ENCODE results near the gene NECTIN4. TPM values are rescaled to one million over a fixed set of nuclear protein-coding genes. Genes with fewer than 3 reads are reported as not detected.
"Not testable (repeated sequence)": the region's sequence is repeated elsewhere in the genome, so short reads cannot be mapped to it uniquely, and the experiment has no call there.

Gene NECTIN4
- total RNA-seq, 4 donors from 2014 or later, result not detected

DNA sequence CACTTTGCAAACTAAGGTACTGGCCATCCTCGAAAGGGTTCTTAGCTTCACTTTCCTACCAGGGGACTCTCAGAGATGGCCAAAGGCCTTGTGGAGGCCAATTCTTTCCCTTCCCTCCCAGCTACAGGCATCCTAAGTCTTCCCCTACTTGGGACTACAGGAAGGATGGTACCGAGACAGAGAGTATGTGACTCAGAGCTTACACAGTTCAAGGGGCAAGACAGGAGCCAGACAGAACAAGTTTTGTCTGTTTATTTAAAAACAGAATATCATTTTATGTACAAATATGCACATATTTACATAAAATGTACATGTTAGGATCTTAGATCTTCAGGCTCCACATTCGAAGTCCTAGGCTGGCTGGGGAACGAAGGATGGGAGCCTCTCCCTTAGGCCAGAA, 18.6 kb downstream of the NECTIN4 start:
- H3K27ac ChIP-seq, result no peak overlapping the region
- H3K27me3 ChIP-seq, result no peaks in the 10 kb centered on the region
- no peaks in the 10 kb centered on the region for H3K9me3 ChIP-seq
- 85 to 89% methylated on average over 4 of the region's 4 CpGs for WGBS, 2 donors
- H3K36me3 ChIP-seq, result no peaks in the 10 kb centered on the region
- no peak overlapping the region for H3K4me3 ChIP-seq
- peaks cover 0 to 4% (median 0%) of the 10 kb centered on the region in 4 donors for H3K4me1 ChIP-seq
- TF ChIP-seq, protein P1, sequence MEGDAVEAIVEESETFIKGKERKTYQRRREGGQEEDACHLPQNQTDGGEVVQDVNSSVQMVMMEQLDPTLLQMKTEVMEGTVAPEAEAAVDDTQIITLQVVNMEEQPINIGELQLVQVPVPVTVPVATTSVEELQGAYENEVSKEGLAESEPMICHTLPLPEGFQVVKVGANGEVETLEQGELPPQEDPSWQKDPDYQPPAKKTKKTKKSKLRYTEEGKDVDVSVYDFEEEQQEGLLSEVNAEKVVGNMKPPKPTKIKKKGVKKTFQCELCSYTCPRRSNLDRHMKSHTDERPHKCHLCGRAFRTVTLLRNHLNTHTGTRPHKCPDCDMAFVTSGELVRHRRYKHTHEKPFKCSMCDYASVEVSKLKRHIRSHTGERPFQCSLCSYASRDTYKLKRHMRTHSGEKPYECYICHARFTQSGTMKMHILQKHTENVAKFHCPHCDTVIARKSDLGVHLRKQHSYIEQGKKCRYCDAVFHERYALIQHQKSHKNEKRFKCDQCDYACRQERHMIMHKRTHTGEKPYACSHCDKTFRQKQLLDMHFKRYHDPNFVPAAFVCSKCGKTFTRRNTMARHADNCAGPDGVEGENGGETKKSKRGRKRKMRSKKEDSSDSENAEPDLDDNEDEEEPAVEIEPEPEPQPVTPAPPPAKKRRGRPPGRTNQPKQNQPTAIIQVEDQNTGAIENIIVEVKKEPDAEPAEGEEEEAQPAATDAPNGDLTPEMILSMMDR (IDR thresholded peaks at IDR 0.05), result no peak
- TF ChIP-seq EP300 (IDR thresholded peaks at IDR 0.05), result no peak
- TF ChIP-seq POLR2A (IDR thresholded peaks at IDR 0.05), result no peak
- DNase-seq (ENCODE audit: low spot score in 2 of 2), result no peak

DNA sequence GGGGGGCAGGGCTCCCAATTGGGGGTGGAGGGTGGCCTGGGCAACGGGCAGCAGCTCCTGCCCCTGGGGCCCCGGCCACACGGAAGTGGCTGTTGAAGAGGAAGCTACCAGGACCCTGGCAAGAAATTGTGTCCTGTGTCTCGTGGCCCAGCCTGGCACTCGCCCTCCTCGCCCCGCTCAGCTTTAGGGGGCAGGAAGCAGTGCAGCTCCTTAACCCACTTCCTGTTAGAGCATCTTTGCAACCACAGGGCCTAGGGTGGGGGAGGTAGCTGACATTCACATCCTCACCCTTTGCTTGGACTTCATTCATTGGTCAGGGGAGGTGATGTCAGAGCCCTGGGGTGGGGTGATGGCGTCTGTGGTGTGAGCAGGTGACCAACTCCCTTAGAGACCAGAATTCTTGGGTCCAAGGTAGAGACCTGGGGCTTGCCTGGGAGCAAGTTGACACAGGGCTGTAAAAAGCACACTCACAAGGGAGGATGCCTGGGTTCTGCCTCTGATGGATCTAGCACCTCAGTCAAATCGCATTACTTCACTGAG, 19.6 kb downstream of the NECTIN4 start, which contains the start of gene ARHGAP30:
ARHGAP30 (minus strand) TSS at position 161 of the 540 bp plus-strand sequence. CDS start 267 bp downstream, outside the sequence.
- Histone ChIP-seq H3K4me1 (peaks cover 0 to 4% (median 0%) of the 10 kb centered on the region in 4 donors), H3K4me3 (peak within 1 kb of the TSS; percentile 2 to 63 (median 35)), H3K36me3 (no peaks in the 10 kb centered on the region), H3K27me3 (peaks cover 0 to 5% of the 10 kb centered on the region in 2 donors), H3K27ac (peak within 1 kb of the TSS in 2 of 4 donors; percentile 16 to 89), H3K9me3 (no peaks in the 10 kb centered on the region)
- DNase-seq (ENCODE audit: low spot score in 2 of 2), result peak; percentile 16 to 26
- TF ChIP-seq POLR2A (IDR thresholded peaks at IDR 0.05), result peak in 1 of 2 donors; percentile 32
- TF ChIP-seq, protein P1 (IDR thresholded peaks at IDR 0.05), result no peak
- peak in 1 of 2 donors; percentile 38 for TF ChIP-seq EP300 (IDR thresholded peaks at IDR 0.05)
- 67 to 74% methylated on average over 9 of the region's 9 CpGs for WGBS, 2 donors

DNA sequence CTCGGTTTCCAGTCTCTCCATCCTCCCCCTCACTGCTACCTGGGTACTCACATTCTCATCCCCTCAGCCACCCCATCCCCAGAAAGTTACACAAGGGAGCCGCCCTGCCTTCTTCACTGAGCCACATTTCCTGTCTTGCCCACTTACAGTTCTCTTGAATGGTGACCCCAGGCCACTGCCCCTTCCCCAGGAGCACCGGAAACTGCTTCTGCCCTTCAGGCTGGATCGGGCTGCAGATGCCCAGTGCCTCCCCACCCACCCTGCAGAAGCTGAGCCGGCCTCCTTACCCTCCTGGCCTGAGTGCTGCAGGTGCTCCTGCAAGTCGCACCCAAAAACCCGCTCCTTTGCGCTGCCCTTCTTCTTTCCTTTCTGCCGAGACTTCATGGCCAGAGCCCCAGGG, 20.1 kb downstream of the NECTIN4 start:
- no peak for DNase-seq (ENCODE audit: low spot score in 2 of 2)
- Histone ChIP-seq H3K27ac (peak overlapping the region in 2 of 4 donors; percentile 16 to 89), H3K27me3 (peaks cover 0 to 10% of the 10 kb centered on the region in 2 donors), H3K4me3 (peak overlapping the region; percentile 2 to 63 (median 35)), H3K4me1 (peaks cover 0 to 4% (median 0%) of the 10 kb centered on the region in 4 donors), H3K36me3 (no peaks in the 10 kb centered on the region), H3K9me3 (no peaks in the 10 kb centered on the region)
- 77 to 81% methylated on average over 9 of the region's 9 CpGs for WGBS, 2 donors
- no peak for TF ChIP-seq EP300 (IDR thresholded peaks at IDR 0.05)
- TF ChIP-seq, protein P1 (IDR thresholded peaks at IDR 0.05), result no peak
- TF ChIP-seq POLR2A (IDR thresholded peaks at IDR 0.05), result no peak

DNA sequence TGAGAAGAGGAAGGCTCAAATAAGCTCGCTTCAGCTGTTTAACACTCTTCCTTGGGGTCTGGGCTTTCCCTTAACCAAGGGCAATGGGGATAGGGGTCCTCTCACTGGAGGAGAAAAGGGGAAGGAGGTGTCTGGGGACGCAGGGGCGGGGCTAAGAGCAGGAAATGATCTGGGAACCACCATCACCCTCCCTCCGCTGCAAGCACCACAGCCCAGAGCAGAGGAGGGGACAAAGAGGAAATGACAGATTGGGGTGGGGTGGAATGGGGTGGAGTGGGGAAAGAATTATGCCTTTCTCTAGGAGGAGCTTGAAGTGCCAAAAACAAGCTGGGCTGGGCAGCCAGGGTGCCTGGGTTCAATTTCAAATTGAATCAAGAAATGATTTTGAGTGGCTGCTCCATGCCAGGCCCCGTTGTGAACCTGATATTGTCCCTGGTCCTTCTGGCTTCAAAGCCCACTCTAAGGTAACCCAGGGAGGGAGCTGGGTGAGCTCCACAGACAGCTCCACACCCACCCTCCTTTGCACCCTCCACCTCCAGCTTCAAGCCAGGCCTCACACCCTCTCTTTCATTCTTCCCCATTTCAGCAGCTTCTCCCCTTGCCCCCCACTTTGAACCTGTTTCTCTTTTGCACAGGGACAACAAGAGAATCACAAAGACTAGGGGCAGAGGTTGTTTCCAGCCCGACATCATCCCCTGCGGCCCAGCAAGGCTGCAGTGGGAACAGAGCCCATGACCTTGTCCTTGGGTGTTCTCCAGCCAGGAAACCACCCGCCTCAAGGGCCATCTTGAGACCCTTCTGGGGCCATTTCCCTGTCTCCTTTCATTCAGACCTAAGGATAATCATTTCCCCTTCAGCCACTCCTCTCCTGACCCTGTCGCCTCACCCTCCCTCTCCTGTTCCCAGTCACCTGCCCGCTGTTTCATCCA, 20.8 kb downstream of the NECTIN4 start:
- H3K4me1 ChIP-seq, result peaks cover 0 to 4% (median 0%) of the 10 kb centered on the region in 4 donors
- DNase-seq (ENCODE audit: low spot score in 2 of 2), result peak in 1 of 2 donors; percentile 49
- H3K36me3 ChIP-seq, result no peaks in the 10 kb centered on the region
- 65 to 66% methylated on average over 10 of the region's 10 CpGs for WGBS, 2 donors
- peak overlapping the region in 2 of 4 donors; percentile 16 to 89 for H3K27ac ChIP-seq
- TF ChIP-seq POLR2A (IDR thresholded peaks at IDR 0.05), result no peak
- peak in 1 of 2 donors; percentile 18 for TF ChIP-seq EP300 (IDR thresholded peaks at IDR 0.05)
- no peaks in the 10 kb centered on the region for H3K9me3 ChIP-seq
- peak overlapping the region; percentile 2 to 63 (median 27) for H3K4me3 ChIP-seq
- H3K27me3 ChIP-seq, result peaks cover 0 to 16% of the 10 kb centered on the region in 2 donors

DNA sequence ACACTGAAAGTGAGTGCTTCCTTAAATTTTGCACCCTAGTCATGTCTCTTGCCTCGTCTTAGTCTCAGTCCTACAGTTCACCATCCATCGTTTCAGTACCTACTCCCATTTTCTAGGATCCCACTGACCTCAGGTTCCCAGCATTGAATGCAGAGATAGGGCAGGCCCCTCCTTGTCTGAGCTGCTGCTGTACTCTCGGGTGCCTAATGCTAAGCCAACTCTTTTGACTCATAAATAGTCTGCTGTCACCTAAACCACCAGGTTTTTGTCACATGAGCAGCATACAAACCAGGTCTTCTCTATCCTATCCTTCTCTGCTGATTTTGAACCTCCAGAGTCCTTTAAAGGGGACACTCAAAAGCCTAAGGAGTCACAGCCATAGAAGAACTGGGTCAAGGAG, 22.7 kb downstream of the NECTIN4 start:
- WGBS, 2 donors, result 64 to 73% methylated on average over 3 of the region's 3 CpGs
- H3K36me3 ChIP-seq, result no peaks in the 10 kb centered on the region
- DNase-seq (ENCODE audit: low spot score in 2 of 2), result no peak
- H3K4me1 ChIP-seq, result peaks cover 0 to 4% (median 0%) of the 10 kb centered on the region in 4 donors
- peaks cover 0 to 17% of the 10 kb centered on the region in 2 donors for H3K27me3 ChIP-seq
- no peak overlapping the region for H3K4me3 ChIP-seq
- H3K9me3 ChIP-seq, result no peaks in the 10 kb centered on the region
- no peak overlapping the region for H3K27ac ChIP-seq
- TF ChIP-seq POLR2A (IDR thresholded peaks at IDR 0.05) (no peak), EP300 (IDR thresholded peaks at IDR 0.05) (no peak)
- TF ChIP-seq, protein P1 (IDR thresholded peaks at IDR 0.05), result no peak

DNA sequence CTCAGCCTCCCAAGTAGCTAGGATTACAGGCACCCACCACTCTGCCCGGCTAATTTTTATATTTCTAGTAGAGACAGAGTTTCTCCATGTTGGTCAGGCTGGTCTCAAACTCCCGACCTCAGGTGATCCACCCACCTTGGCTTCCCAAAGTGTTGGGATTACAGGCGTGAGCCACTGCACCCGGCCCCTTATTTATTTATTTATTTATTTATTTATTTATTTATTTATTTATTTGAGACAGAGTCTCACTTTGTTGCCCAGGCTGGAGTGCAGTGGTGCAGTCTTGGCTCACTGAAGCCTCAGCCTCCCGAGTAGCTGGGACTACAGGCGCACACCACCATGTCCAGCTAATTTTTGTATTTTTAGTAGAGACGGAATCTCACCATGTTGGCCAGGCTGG, 23.7 kb downstream of the NECTIN4 start:
- H3K36me3 ChIP-seq; DNase-seq (ENCODE audit: low spot score in 2 of 2); H3K4me3 ChIP-seq; H3K27ac ChIP-seq; H3K4me1 ChIP-seq; H3K9me3 ChIP-seq: not testable (repeated sequence)
- H3K27me3 ChIP-seq, result peaks cover 0 to 17% of the 10 kb centered on the region in 2 donors
- WGBS, 2 donors, result 93 to 95% methylated on average over 7 of the region's 7 CpGs

DNA sequence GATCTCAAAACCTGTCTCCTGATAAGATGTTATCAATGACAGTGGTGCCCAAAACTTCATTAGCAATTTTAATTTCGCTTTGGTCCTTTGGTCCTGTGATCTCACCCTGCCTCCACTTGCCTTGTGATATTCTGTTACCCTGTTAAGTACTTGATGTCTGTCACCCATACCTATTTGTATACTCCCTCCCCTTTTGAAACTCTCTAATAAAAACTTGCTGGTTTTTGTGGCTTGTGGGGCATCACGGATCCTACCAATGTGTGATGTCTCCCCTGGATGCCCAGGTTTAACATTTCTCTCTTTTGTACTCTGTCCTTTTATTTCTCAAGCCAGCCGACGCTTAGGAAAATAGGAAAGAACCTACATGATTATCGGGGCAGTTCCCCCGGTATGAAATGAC, 25.4 kb downstream of the NECTIN4 start:
- H3K27me3 ChIP-seq, result peaks cover 0 to 28% of the 10 kb centered on the region in 2 donors
- not testable (repeated sequence) for H3K4me1 ChIP-seq; H3K4me3 ChIP-seq; H3K36me3 ChIP-seq; H3K27ac ChIP-seq; H3K9me3 ChIP-seq; DNase-seq (ENCODE audit: low spot score in 2 of 2)
- WGBS, 2 donors, result 63 to 64% methylated on average over 6 of the region's 6 CpGs

Measured in tibial nerve (tissue), 4 donors.